HEK293 (cell line): Measurements from ENCODE around the gene PCED1A.

Experiments
- CTCF ChIA-PET: fragments of 350-600 bp; formaldehyde crosslinking; extraction: SDS; loops from one replicate; lab custom pipeline; 2021; ENCODE audit warnings: antibody characterized with exemption; lab: Yijun Ruan, JAX
- POLR2A ChIA-PET: fragments of 300-600 bp; formaldehyde crosslinking; extraction: SDS; loops from one replicate; lab custom pipeline; 2020; ENCODE audit warnings: antibody characterized with exemption, inconsistent platforms; lab: Yijun Ruan, JAX
- H3K27ac ChIP-seq: fragments of 200-500 bp; sonication (Bioruptor generic); 2 replicates; pipeline ENCODE4 v1.5.1; 2014; ENCODE audit warnings: low read depth, low read length, control low read depth, inconsistent platforms; ENCODE audit errors: extremely low read depth
- H3K36me3 ChIP-seq, 2 experiments: fragments of 200-500 bp in 1 of 2; sonication (Bioruptor generic) in 1 of 2; 1 replicate in 1 of 2; 2 replicates in 1 of 2; pipeline ENCODE4 v1.5.1; 2014 to 2017; ENCODE audit warnings: inconsistent platforms in 2 of 2, low read length in 2 of 2; ENCODE audit not compliant: control insufficient read depth in 2 of 2, insufficient read depth in 1 of 2
- H3K4me1 ChIP-seq: fragments of 200-500 bp; sonication (Bioruptor generic); 2 replicates; pipeline ENCODE4 v1.5.1; 2014; ENCODE audit warnings: mild to moderate bottlenecking, low read length, inconsistent platforms; ENCODE audit not compliant: control insufficient read depth, insufficient read depth
- H3K4me3 ChIP-seq: 2 replicates; pipeline ENCODE4 v1.5.1; 2011; ENCODE audit warnings: low read depth, mild to moderate bottlenecking, control low read depth, low read length, moderate library complexity
- H3K9me3 ChIP-seq: fragments of 200-500 bp; sonication (Bioruptor generic); 2 replicates; pipeline ENCODE4 v1.5.1; 2014; ENCODE audit warnings: low read depth, low read length, inconsistent platforms; ENCODE audit not compliant: control insufficient read depth, insufficient read depth
- ATF2 ChIP-seq: fragments of 450-650 bp; formaldehyde crosslinking; IDR thresholded peaks from 2 replicates; pipeline ENCODE4 v1.5.1; 2016; ENCODE audit warnings: missing biosample characterization, missing genetic modification characterization, low read depth
- BCL11A ChIP-seq: fragments of 450-650 bp; formaldehyde crosslinking; IDR thresholded peaks from 2 replicates; pipeline ENCODE4 v1.5.1; 2016; ENCODE audit warnings: low read depth, missing biosample characterization, missing genetic modification characterization
- CTCF ChIP-seq: fragments of 450-650 bp; formaldehyde crosslinking; IDR thresholded peaks from 2 replicates; pipeline ENCODE4 v1.5.1; 2016; ENCODE audit warnings: missing biosample characterization, missing genetic modification characterization
- GLI2 ChIP-seq: fragments of 450-650 bp; formaldehyde crosslinking; IDR thresholded peaks from 2 replicates; pipeline ENCODE4; 2017; ENCODE audit warnings: missing biosample characterization, missing genetic modification characterization, low read depth, borderline replicate concordance
- GLIS1 ChIP-seq: fragments of 450-650 bp; formaldehyde crosslinking; IDR thresholded peaks from 2 replicates; pipeline ENCODE4 v1.5.1; 2016; ENCODE audit warnings: missing biosample characterization, missing genetic modification characterization
- HOXA7 ChIP-seq: sonication (generic); formaldehyde crosslinking; IDR thresholded peaks from 2 replicates; pipeline ENCODE4 v1.8.1; 2022; ENCODE audit warnings: missing genetic modification reagents, borderline replicate concordance
- OSR2 ChIP-seq: fragments of 450-650 bp; formaldehyde crosslinking; IDR thresholded peaks from 2 replicates; pipeline ENCODE4 v1.5.1; 2016; ENCODE audit warnings: missing biosample characterization, missing genetic modification characterization
- PBX3 ChIP-seq: sonication (generic); formaldehyde crosslinking; IDR thresholded peaks from 2 replicates; pipeline ENCODE4 v1.8.1; 2022; ENCODE audit warnings: mild to moderate bottlenecking, moderate library complexity, missing genetic modification reagents
- TRIM28 ChIP-seq: IDR thresholded peaks from 2 replicates; pipeline ENCODE4 v1.6.1; 2011; ENCODE audit warnings: low read length, control low read depth, borderline replicate concordance
- ZBTB21 ChIP-seq: fragments of 450-650 bp; formaldehyde crosslinking; IDR thresholded peaks from 2 replicates; pipeline ENCODE4 v1.5.1; 2017; ENCODE audit warnings: missing biosample characterization, missing genetic modification characterization
- ZIC2 ChIP-seq: fragments of 450-650 bp; formaldehyde crosslinking; IDR thresholded peaks from 2 replicates; pipeline ENCODE4 v1.5.1; 2016; ENCODE audit warnings: missing biosample characterization, missing genetic modification characterization
- ZNF114 ChIP-seq: fragments of 450-650 bp; formaldehyde crosslinking; IDR thresholded peaks from 2 replicates; pipeline ENCODE4 v1.5.0; 2017; ENCODE audit warnings: missing biosample characterization, missing genetic modification characterization
- ZNF138 ChIP-seq: fragments of 450-650 bp; formaldehyde crosslinking; IDR thresholded peaks from 2 replicates; pipeline ENCODE4 v1.5.1; 2016; ENCODE audit warnings: missing biosample characterization, missing genetic modification characterization, borderline replicate concordance
- ZNF184 ChIP-seq: fragments of 450-650 bp; IDR thresholded peaks from 2 replicates; pipeline ENCODE4 v1.5.1; 2018; ENCODE audit warnings: missing biosample characterization, mild to moderate bottlenecking, missing genetic modification characterization
- ZNF211 ChIP-seq: fragments of 450-650 bp; formaldehyde crosslinking; IDR thresholded peaks from 2 replicates; pipeline ENCODE4 v1.5.1; 2016; ENCODE audit warnings: low read depth, missing biosample characterization, missing genetic modification characterization
- ZNF560 ChIP-seq: fragments of 450-650 bp; formaldehyde crosslinking; IDR thresholded peaks from 2 replicates; pipeline ENCODE4 v1.5.1; 2017; ENCODE audit warnings: missing biosample characterization, missing genetic modification characterization, borderline replicate concordance
- ZNF561 ChIP-seq: fragments of 450-650 bp; IDR thresholded peaks from 2 replicates; pipeline ENCODE4 v1.5.1; 2018; ENCODE audit warnings: missing biosample characterization, missing genetic modification characterization, borderline replicate concordance
- ZNF707 ChIP-seq: fragments of 450-650 bp; formaldehyde crosslinking; IDR thresholded peaks from 2 replicates; pipeline ENCODE4 v1.5.1; 2016; ENCODE audit warnings: missing biosample characterization, missing genetic modification characterization
- ZNF747 ChIP-seq: fragments of 450-650 bp; formaldehyde crosslinking; IDR thresholded peaks from 2 replicates; pipeline ENCODE4 v1.5.1; 2016; ENCODE audit warnings: missing biosample characterization, missing genetic modification characterization
- TF ChIP-seq, protein P1 (sequence below): fragments of 450-650 bp; IDR thresholded peaks from 2 replicates; pipeline ENCODE4 v1.5.1; 2018; ENCODE audit warnings: missing biosample characterization, missing genetic modification characterization

Gene PCED1A

GRCh38 chr20:2865101-2865500 is 24.6 kb upstream of the PCED1A start (continued):
- TF ChIP-seq ZNF561 (tag by site-specific recombination) (no peak), ATF2 (tag by site-specific recombination) (no peak), ZNF184 (tag by site-specific recombination) (no peak), OSR2 (tag by site-specific recombination) (no peak), HOXA7 (CRISPR knock-in tag) (no peak), ZBTB21 (tag by site-specific recombination) (no peak), GLI2 (tag by site-specific recombination) (no peak), ZNF747 (no peak), PBX3 (CRISPR knock-in tag) (no peak), ZNF114 (tag by site-specific recombination) (no peak), ZNF560 (tag by site-specific recombination) (no peak)
- TF ChIP-seq, protein P1, sequence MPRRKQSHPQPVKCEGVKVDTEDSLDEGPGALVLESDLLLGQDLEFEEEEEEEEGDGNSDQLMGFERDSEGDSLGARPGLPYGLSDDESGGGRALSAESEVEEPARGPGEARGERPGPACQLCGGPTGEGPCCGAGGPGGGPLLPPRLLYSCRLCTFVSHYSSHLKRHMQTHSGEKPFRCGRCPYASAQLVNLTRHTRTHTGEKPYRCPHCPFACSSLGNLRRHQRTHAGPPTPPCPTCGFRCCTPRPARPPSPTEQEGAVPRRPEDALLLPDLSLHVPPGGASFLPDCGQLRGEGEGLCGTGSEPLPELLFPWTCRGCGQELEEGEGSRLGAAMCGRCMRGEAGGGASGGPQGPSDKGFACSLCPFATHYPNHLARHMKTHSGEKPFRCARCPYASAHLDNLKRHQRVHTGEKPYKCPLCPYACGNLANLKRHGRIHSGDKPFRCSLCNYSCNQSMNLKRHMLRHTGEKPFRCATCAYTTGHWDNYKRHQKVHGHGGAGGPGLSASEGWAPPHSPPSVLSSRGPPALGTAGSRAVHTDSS (tag by site-specific recombination), result no peak

DNA sequence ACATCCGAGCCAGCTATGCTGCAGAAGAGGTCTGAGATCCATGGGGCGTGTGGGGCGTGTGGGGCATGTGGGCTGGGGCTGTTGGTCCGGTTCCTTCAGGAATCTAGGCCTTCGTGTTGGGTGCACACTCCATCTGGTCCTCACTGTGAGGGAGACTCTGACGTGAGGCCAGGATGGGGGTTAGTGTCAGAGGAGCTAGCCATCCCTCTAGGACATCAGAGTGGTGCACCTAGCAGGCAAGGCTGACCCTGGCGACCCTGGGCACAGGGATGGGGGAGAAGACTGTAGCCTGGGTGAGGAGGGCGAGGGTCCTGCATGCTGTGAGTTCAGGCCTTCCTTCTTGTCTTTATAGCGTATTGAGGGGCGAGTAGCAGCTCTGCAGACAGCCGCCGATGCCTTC is 24.2 kb upstream of the PCED1A start:
- Histone ChIP-seq H3K36me3 (peaks cover 0 to 54% of the 10 kb centered on the region in 2 experiments; a peak in 2 of 3 replicates), H3K4me3 (no peak overlapping the region), H3K4me1 (no peaks in the 10 kb centered on the region; the same call in none of the 2 replicates), H3K9me3 (no peaks in the 10 kb centered on the region), H3K27ac (no peak overlapping the region)
- CTCF ChIA-PET, result interaction anchor here (0.9 to 3.4 kb wide), 5 partner anchors 8 to 137 kb away, joined by 3 to 22 read pairs (median 10); no protein-coding TSS in a partner anchor
- TF ChIP-seq GLI2 (tag by site-specific recombination) (no peak), ZNF707 (tag by site-specific recombination) (no peak), ZNF211 (no peak), CTCF (tag by site-specific recombination) (no peak), BCL11A (tag by site-specific recombination) (no peak)
- POLR2A ChIA-PET, result interaction anchor here (0.6 kb wide), 1 partner anchor 58 kb away, joined by 3 read pairs; no protein-coding TSS in a partner anchor

DNA sequence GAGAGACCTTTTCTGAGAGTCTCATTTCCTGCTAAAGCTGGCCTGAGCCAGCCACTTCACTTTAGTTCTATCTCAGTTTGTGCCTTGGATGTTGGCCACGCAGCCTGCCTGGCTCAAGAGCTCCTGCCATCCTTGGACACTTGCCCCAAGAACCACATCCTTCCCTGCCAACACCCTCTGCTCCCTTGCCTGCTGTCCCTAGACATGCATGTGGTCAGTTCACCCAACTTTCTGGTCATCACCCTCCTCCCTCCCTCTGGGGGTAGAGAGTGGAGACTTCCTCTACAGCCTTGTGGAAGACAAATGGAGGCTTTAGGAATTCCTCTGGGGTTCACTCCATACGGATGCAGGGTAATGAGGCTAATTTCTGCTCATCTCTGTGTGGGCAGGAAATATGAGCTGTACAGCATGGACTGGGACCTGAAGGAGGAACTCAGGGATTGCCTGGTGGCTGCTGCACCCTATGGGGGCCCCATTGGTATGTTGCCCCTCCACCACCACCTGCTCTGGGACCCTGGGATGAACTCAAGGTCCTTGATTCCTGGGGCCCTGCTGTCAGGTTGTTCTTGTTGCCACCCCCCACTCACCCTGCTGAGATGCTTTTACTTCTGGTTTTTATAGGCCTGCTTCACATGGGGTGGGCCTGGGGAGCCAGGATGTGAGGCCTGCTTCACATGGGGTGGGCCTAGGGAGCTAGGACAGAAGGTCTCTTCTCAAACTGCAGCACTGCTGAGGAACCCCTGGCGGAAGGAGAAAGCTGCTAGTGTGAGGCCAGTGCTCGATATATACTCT is 19.1 kb upstream of the PCED1A start:
- Histone ChIP-seq H3K4me1 (no peaks in the 10 kb centered on the region), H3K9me3 (no peaks in the 10 kb centered on the region), H3K36me3 (peaks cover 0 to 29% of the 10 kb centered on the region in 2 experiments; a peak in 2 of 3 replicates), H3K4me3 (no peak overlapping the region), H3K27ac (no peak overlapping the region)
- ChIA-PET POLR2A (no interaction called here), CTCF (interaction anchor here (0.5 to 2.0 kb wide), 4 partner anchors 10 to 141 kb away, joined by 3 to 8 read pairs (median 4); no protein-coding TSS in a partner anchor)
- TF ChIP-seq ZIC2 (tag by site-specific recombination) (peak; percentile 95), TRIM28 (no peak), GLIS1 (tag by site-specific recombination) (0 out of 2 replicates have a peak, but pooled peaks have one; percentile 16), ZNF138 (tag by site-specific recombination) (no peak)
